Measurements from ENCODE around the gene NFIB. TPM values are rescaled to one million over a fixed set of nuclear protein-coding genes. Genes with fewer than 3 reads are reported as not detected.

Gene NFIB
- total and polyA plus RNA-seq, 2 experiments from 2014 or later, result 15.2 to 27.3 TPM

- DNase-seq (ENCODE audit: low spot score), result no peak
- no peaks in the 10 kb centered on the region for H3K9me2 ChIP-seq (replicated peaks; ENCODE audit: insufficient read depth)
- no peak overlapping the region for H3K4me3 ChIP-seq
- H3K4me1 ChIP-seq (ENCODE audit: insufficient read depth), result peaks cover 39% of the 10 kb centered on the region
- no peaks in the 10 kb centered on the region for H3K9me3 ChIP-seq (ENCODE audit: low read depth)
- peaks cover 68% of the 10 kb centered on the region for H3K27me3 ChIP-seq
- no peak overlapping the region for H2AFZ ChIP-seq
- WGBS (ENCODE audit: low lambda C conversion rate, missing lambda C conversion rate), result 30% methylated on average over 10 of the region's 10 CpGs
- H3K36me3 ChIP-seq (replicated peaks; ENCODE audit: insufficient read depth, low read depth), result no peaks in the 10 kb centered on the region
- H3K27ac ChIP-seq, result peak overlapping the region; percentile 84
- no peak for TF ChIP-seq EZH2phosphoT487 (IDR thresholded peaks at IDR 0.05; ENCODE audit: low read depth, severe bottlenecking, unreplicated experiment)
- TF ChIP-seq, protein P1, sequence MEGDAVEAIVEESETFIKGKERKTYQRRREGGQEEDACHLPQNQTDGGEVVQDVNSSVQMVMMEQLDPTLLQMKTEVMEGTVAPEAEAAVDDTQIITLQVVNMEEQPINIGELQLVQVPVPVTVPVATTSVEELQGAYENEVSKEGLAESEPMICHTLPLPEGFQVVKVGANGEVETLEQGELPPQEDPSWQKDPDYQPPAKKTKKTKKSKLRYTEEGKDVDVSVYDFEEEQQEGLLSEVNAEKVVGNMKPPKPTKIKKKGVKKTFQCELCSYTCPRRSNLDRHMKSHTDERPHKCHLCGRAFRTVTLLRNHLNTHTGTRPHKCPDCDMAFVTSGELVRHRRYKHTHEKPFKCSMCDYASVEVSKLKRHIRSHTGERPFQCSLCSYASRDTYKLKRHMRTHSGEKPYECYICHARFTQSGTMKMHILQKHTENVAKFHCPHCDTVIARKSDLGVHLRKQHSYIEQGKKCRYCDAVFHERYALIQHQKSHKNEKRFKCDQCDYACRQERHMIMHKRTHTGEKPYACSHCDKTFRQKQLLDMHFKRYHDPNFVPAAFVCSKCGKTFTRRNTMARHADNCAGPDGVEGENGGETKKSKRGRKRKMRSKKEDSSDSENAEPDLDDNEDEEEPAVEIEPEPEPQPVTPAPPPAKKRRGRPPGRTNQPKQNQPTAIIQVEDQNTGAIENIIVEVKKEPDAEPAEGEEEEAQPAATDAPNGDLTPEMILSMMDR (IDR thresholded peaks at IDR 0.05; ENCODE audit: poor library complexity), result no peak
- no peak for TF ChIP-seq EZH2 (IDR thresholded peaks at IDR 0.05; ENCODE audit: borderline replicate concordance)
- peaks cover 2% of the 10 kb centered on the region for H3K79me2 ChIP-seq
- peak overlapping the region; percentile 93 for H3K4me2 ChIP-seq
- no peaks in the 10 kb centered on the region for H4K20me1 ChIP-seq (ENCODE audit: insufficient read depth, poor library complexity, severe bottlenecking)
These were observed 36.4 kb upstream of the NFIB start for GRCh38 chr9:14350349-14350728.

DNA sequence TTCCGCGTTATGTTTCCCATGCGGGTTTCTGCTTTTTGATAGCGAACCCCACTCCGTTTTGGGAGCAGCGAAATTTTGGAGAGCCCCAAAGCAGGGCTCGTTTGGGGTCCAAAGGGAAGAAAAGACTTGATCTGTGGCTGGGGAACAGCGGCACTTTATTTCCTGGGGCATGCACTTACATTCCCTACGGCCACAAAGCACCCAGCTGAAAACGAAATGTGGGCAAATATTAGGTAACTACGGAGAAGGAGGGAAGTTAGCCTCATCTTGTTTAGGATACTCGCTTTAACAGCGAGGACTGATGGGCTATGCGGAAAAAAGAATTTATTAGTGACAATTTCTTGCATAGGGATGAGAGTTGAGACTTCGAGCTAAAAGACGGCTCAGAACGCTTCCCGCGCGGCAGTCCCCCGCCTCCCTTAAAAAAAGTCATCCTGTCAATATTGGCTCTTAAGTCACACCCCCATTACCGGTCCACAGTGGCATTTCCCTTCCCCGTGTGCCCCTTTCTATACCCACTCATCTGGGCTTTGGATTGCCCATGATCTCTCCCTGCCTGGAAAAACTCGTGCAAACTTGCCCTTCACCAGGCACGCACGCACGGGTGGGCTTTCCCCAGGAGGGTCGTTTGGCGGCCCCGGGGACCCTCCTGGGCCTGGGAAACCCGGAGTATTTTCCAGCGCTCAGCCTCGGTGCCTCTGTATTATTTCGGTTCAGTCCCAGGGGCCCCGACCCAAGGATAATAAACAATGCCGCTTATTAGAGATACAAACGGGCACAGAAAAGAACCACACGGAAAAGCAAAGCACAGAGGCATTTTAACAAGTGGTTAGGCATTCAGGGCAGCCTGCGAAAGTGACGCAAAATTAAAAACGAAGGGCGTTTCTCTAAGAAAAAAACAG, 35.8 kb upstream of the NFIB start:
- peak overlapping the region; percentile 84 for H3K27ac ChIP-seq
- DNase-seq (ENCODE audit: low spot score), result no peak
- H3K4me2 ChIP-seq, result peak overlapping the region; percentile 93
- no peak overlapping the region for H2AFZ ChIP-seq
- H3K9me3 ChIP-seq (ENCODE audit: low read depth), result no peaks in the 10 kb centered on the region
- H3K9me2 ChIP-seq (replicated peaks; ENCODE audit: insufficient read depth), result no peaks in the 10 kb centered on the region
- H3K27me3 ChIP-seq, result peaks cover 75% of the 10 kb centered on the region
- peaks cover 2% of the 10 kb centered on the region for H3K79me2 ChIP-seq
- H4K20me1 ChIP-seq (ENCODE audit: insufficient read depth, poor library complexity, severe bottlenecking), result no peaks in the 10 kb centered on the region
- 9% methylated on average over 42 of the region's 42 CpGs for WGBS (ENCODE audit: low lambda C conversion rate, missing lambda C conversion rate)
- peaks cover 39% of the 10 kb centered on the region for H3K4me1 ChIP-seq (ENCODE audit: insufficient read depth)
- TF ChIP-seq, protein P1 (IDR thresholded peaks at IDR 0.05; ENCODE audit: poor library complexity), result no peak
- TF ChIP-seq EZH2phosphoT487 (IDR thresholded peaks at IDR 0.05; ENCODE audit: low read depth, severe bottlenecking, unreplicated experiment), result peak; percentile 84
- TF ChIP-seq EZH2 (IDR thresholded peaks at IDR 0.05; ENCODE audit: borderline replicate concordance), result peak; percentile 92
- H3K36me3 ChIP-seq (replicated peaks; ENCODE audit: insufficient read depth, low read depth), result no peaks in the 10 kb centered on the region
- peak overlapping the region; percentile 21 for H3K4me3 ChIP-seq

DNA sequence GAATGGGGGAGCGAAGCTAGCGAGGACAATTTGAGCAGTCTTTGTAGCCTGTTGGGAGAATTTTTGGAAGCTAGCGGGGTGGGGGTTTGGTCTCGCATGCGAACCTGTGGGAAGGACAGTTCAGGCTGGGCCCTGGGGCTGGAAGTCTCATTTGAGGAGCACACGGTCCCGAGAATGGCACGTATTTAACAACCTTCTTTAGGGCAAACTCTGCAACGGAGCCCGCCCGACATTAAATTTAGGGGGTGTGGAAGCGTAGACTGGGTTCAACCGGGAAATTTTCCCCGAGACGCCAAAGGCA, 35.2 kb upstream of the NFIB start:
- Histone ChIP-seq H2AFZ (peak overlapping the region; percentile 56), H3K27ac (peak overlapping the region; percentile 84), H3K9me2 (replicated peaks; ENCODE audit: insufficient read depth) (no peaks in the 10 kb centered on the region), H4K20me1 (ENCODE audit: insufficient read depth, poor library complexity, severe bottlenecking) (no peaks in the 10 kb centered on the region), H3K36me3 (replicated peaks; ENCODE audit: insufficient read depth, low read depth) (no peaks in the 10 kb centered on the region), H3K27me3 (peaks cover 80% of the 10 kb centered on the region), H3K79me2 (peaks cover 2% of the 10 kb centered on the region), H3K4me3 (peak overlapping the region; percentile 21), H3K9me3 (ENCODE audit: low read depth) (no peaks in the 10 kb centered on the region), H3K4me1 (ENCODE audit: insufficient read depth) (peaks cover 39% of the 10 kb centered on the region), H3K4me2 (peak overlapping the region; percentile 93)
- TF ChIP-seq, protein P1 (IDR thresholded peaks at IDR 0.05; ENCODE audit: poor library complexity), result no peak
- TF ChIP-seq EZH2 (IDR thresholded peaks at IDR 0.05; ENCODE audit: borderline replicate concordance) (no peak), EZH2phosphoT487 (IDR thresholded peaks at IDR 0.05; ENCODE audit: low read depth, severe bottlenecking, unreplicated experiment) (no peak)
- no peak for DNase-seq (ENCODE audit: low spot score)
- WGBS (ENCODE audit: low lambda C conversion rate, missing lambda C conversion rate), result 4% methylated on average over 15 of the region's 15 CpGs

All from hepatocyte (in vitro differentiated cells).